ENCODE data around the gene U2SURP.
"Not testable (repeated sequence)": the region's sequence is repeated elsewhere in the genome, so short reads cannot be mapped to it uniquely, and the experiment has no call there.

DNA sequence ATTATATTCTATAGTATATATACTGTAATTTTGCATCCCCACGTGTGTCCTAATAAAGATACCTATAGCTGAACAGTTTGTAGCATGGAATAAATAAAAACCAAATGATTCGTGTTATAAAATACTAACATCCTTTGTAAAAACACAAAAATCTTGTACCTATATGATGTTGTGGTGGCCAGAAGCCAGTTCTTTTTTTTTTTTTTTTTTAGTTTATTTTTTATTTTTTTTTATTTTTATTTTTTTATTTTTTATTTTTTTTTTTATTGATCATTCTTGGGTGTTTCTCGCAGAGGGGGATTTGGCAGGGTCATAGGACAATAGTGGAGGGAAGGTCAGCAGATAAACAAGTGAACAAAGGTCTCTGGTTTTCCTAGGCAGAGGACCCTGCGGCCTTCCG is 44.7 kb downstream of the U2SURP start:
- not testable (repeated sequence) for TF ChIP-seq POLR2A (IDR thresholded peaks at IDR 0.05; ENCODE audit: low read length); GATA1 (IDR thresholded peaks at IDR 0.05; ENCODE audit: low read depth, low read length)

Data from erythroblast (primary cell).